Upper lobe of left lung (tissue), 6 donors: ENCODE results near the gene SMC4. TPM values are rescaled to one million over a fixed set of nuclear protein-coding genes. Genes with fewer than 3 reads are reported as not detected.

Experiments used
- ATAC-seq, 2 donors: fragments of 200-7000 bp; cut with Tn5 transposase; one replicate each; pipeline ENCODE4 v1.9.1; 2022; ENCODE audit warnings: mild to moderate bottlenecking in 2 of 2, moderate library complexity in 2 of 2; ENCODE audit not compliant: low FRiP score in 2 of 2
- DNase-seq, 2 donors: peaks; one replicate each; pipeline ENCODE4 v3.0.0-alpha.2; 2019 to 2020
- H3K27ac ChIP-seq, 4 donors: fragments of 200-600 bp; sonication (generic); one replicate each; pipeline ENCODE4 v1.5.1; 2016 to 2019
- H3K27me3 ChIP-seq, 4 donors: fragments of 200-600 bp; sonication (generic); one replicate each; pipeline ENCODE4 v1.5.1; 2017 to 2019
- H3K36me3 ChIP-seq, 4 donors: fragments of 200-600 bp; sonication (generic); one replicate each; pipeline ENCODE4 v1.5.1; 2016 to 2019
- H3K4me1 ChIP-seq, 4 donors: fragments of 200-600 bp; sonication (generic); one replicate each; pipeline ENCODE4 v1.5.1; 2018 to 2019
- H3K4me3 ChIP-seq, 4 donors: fragments of 200-600 bp; sonication (generic); one replicate each; pipeline ENCODE4 v1.5.1; 2017 to 2019; ENCODE audit warnings: mild to moderate bottlenecking in 2 of 4, moderate library complexity in 1 of 4
- H3K9me3 ChIP-seq, 4 donors: fragments of 200-600 bp; sonication (generic); one replicate each; pipeline ENCODE4 v1.5.1; 2018 to 2019
- EP300 ChIP-seq, 4 donors: sonication (generic); formaldehyde crosslinking; IDR thresholded peaks; one replicate each; pipeline ENCODE4 v1.5.1; 2017; ENCODE audit warnings: antibody characterized with exemption in 4 of 4, control low read depth in 2 of 4
- POLR2A ChIP-seq, 4 donors: fragments of 450-650 bp; IDR thresholded peaks; one replicate each; pipeline ENCODE4 v1.5.1; 2016 to 2017; ENCODE audit warnings: antibody characterized with exemption in 4 of 4, mild to moderate bottlenecking in 2 of 4
- POLR2AphosphoS5 ChIP-seq, 2 donors: sonication (generic); formaldehyde crosslinking; IDR thresholded peaks; one replicate each; pipeline ENCODE4 v1.5.1; 2017; ENCODE audit warnings: antibody characterized with exemption in 2 of 2
- WGBS, 2 donors: methylation state at CpG; one replicate each; pipeline ENCODE4 v1.1.5; 2017 to 2018; 5-methylcytosine and 5-hydroxymethylcytosine counted together
- total RNA-seq, 6 donors: library from RNA; depleted of rRNA in 4 of 6; stranded (reverse); fragments of >200 nt in 4 of 6; gene quantifications; one replicate each; pipeline versions ENCODE4 v1.1.0 to v1.2.1, GENCODE V29; 2016 to 2021
- TF ChIP-seq, protein P1 (sequence below), 6 experiments: fragments of 450-650 bp in 4 of 6; fragments of 200-600 bp in 2 of 6; sonication (generic) in 2 of 6; IDR thresholded peaks; one replicate each; pipeline ENCODE4 v1.5.1; 2016 to 2019; ENCODE audit warnings: antibody characterized with exemption in 6 of 6
- donor health status: DM: no; HTN: no; CAD: no; lungs with moderate emphysema.
- donor health status: DM: no; HTN: yes; CAD: no; lungs with severe emphysema.

Gene SMC4
- total RNA-seq, 6 donors from 2014 or later = 35.6 to 107 (median 65.5) TPM

DNA sequence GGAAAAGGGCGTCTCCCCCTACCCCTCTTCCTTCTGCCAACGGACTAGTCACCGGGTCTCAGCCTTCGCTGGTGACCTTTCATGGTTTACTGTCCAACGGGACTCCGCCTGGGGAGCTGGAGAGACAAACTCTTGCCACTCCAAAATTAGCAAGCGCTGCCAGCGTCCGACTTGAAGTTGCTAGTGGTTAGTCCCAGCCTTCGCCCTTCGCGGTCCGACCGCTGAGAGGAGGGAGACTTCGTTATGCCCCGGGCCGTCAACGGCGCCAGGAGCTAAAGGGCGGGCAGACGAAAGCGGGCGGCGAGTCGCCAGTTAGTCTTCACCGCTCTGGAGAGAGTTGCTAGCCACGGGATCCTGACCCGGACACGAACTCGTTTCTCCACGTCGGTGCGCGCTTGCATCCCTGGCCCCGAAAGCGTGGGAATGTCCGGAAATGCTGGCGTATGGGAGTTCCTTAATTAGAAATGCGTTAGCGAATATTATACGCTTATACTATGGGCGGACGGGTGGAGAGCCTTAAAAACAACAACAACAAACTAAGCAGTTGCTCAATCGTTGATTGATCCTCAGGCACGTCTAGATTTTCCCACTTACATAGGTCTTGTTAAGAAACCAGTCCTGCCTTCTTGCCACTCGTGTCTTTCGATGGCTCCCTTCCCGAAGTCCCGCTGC is 716 bp downstream of the SMC4 start:
- no peaks in the 10 kb centered on the region for H3K36me3 ChIP-seq
- H3K27me3 ChIP-seq = no peaks in the 10 kb centered on the region
- H3K4me3 ChIP-seq = peak overlapping the region; percentile 64 to 93 (median 84)
- DNase-seq (peak; percentile 48 to 86), ATAC-seq (peak; percentile 42 to 54)
- 0 to 1% methylated on average over 16 to 45 of the region's 49 CpGs for WGBS, 2 donors
- TF ChIP-seq POLR2AphosphoS5 (IDR thresholded peaks at IDR 0.05) = no peak
- no peaks in the 10 kb centered on the region for H3K9me3 ChIP-seq
- H3K27ac ChIP-seq = peak overlapping the region; percentile 90 to 96 (median 91)
- H3K4me1 ChIP-seq = peaks cover 16 to 42% (median 22%) of the 10 kb centered on the region in 4 donors

GRCh38 chr3:160400702-160401150 is 1.3 kb downstream of the SMC4 start:
- Histone ChIP-seq H3K4me3 (peak overlapping the region; percentile 64 to 93 (median 84)), H3K9me3 (no peaks in the 10 kb centered on the region), H3K4me1 (peaks cover 16 to 42% (median 22%) of the 10 kb centered on the region in 4 donors), H3K27me3 (no peaks in the 10 kb centered on the region), H3K36me3 (no peaks in the 10 kb centered on the region), H3K27ac (peak overlapping the region; percentile 90 to 96 (median 91))
- 0 to 1% methylated on average over 10 to 23 of the region's 51 CpGs for WGBS, 2 donors
- peak; percentile 11 to 15 for ATAC-seq
- TF ChIP-seq POLR2A (IDR thresholded peaks at IDR 0.05) = peak in 1 of 4 donors; percentile 22
- TF ChIP-seq EP300 (IDR thresholded peaks at IDR 0.05) = no peak
- DNase-seq = peak; percentile 26 to 90

DNA sequence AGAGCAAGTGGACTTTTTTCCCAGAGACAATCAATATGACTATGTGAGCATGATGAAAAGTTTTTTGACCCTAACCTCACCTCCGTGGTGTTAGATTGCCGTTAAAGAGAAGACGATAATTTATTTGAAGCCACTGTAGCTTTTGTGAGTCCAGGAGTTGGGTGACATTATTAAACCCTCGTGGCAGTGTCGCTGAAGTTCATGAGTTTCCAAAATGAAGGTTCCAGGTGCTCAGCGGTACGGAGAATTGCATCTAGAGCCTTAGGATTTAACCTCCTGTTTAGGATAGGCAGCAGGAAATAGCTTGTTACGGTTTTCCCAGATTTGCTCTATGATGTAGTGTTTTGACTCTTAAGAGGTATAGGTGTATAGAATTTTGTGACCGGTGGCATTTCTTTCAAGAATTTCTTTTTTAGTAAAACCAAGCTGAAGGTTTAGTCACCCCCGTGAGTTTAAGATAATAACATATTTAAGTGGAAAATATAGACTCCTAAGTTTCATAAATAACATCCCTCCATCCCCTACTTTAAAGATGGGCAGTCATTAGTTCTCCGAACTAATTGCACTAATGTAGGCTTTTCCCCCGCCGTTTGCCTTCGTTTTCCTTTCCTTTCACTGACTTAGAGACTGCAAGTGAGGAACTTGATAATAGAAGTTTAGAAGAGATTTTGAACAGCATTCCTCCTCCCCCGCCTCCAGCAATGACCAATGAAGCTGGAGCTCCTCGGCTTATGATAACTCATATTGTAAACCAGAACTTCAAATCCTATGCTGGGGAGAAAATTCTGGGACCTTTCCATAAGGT is 2.0 kb downstream of the SMC4 start:
- 10 to 14% methylated on average over 16 of the region's 16 CpGs for WGBS, 2 donors
- Histone ChIP-seq H3K9me3 (no peaks in the 10 kb centered on the region), H3K4me1 (peaks cover 16 to 42% (median 22%) of the 10 kb centered on the region in 4 donors), H3K36me3 (no peaks in the 10 kb centered on the region), H3K4me3 (peak overlapping the region in 3 of 4 donors; percentile 84 to 93 (median 85)), H3K27me3 (no peaks in the 10 kb centered on the region), H3K27ac (peak overlapping the region; percentile 90 to 96 (median 91))
- TF ChIP-seq, protein P1, sequence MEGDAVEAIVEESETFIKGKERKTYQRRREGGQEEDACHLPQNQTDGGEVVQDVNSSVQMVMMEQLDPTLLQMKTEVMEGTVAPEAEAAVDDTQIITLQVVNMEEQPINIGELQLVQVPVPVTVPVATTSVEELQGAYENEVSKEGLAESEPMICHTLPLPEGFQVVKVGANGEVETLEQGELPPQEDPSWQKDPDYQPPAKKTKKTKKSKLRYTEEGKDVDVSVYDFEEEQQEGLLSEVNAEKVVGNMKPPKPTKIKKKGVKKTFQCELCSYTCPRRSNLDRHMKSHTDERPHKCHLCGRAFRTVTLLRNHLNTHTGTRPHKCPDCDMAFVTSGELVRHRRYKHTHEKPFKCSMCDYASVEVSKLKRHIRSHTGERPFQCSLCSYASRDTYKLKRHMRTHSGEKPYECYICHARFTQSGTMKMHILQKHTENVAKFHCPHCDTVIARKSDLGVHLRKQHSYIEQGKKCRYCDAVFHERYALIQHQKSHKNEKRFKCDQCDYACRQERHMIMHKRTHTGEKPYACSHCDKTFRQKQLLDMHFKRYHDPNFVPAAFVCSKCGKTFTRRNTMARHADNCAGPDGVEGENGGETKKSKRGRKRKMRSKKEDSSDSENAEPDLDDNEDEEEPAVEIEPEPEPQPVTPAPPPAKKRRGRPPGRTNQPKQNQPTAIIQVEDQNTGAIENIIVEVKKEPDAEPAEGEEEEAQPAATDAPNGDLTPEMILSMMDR (IDR thresholded peaks at IDR 0.05) = no peak
- TF ChIP-seq POLR2AphosphoS5 (IDR thresholded peaks at IDR 0.05) (no peak), POLR2A (IDR thresholded peaks at IDR 0.05) (no peak), EP300 (IDR thresholded peaks at IDR 0.05) (no peak)
- ATAC-seq (no peak), DNase-seq (peak in 1 of 2 donors; percentile 47)

DNA sequence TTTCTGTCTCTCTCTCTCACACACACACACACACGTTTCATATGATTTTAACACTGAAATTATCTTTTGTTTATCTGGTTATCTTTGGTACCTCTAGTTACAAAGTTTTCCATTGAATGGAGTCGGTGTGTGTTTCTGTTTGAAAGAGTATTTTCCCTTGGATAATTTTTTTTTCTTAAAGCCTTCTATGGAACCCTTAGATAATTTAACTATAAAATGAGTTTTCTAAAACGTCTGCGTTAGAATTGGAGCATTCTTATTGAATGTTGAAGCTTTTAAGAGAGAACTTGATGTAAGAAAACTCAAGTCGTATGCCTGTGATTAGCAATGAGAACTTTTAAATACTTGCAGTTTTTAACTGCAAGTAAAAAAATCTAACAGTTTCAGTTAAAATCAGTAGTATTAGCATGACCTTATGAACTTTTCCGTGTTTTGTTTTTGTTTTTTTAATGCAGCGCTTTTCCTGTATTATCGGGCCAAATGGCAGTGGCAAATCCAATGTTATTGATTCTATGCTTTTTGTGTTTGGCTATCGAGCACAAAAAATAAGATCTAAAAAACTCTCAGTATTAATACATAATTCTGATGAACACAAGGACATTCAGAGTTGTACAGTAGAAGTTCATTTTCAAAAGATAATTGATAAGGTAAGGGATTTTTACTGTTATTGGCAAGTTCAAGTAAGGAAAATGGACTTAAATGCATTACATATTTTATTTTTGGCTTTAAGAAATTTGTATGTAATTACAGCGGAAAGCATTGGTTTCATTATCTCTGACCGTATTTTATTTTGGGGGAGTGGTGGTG is 3.0 kb downstream of the SMC4 start:
- H3K4me3 ChIP-seq = peak overlapping the region in 3 of 4 donors; percentile 84 to 93 (median 85)
- 30 to 46% methylated on average over 11 of the region's 11 CpGs for WGBS, 2 donors
- peak overlapping the region in 2 of 4 donors; percentile 90 to 96 for H3K27ac ChIP-seq
- peaks cover 16 to 42% (median 22%) of the 10 kb centered on the region in 4 donors for H3K4me1 ChIP-seq
- DNase-seq (no peak), ATAC-seq (no peak)
- no peak for TF ChIP-seq EP300 (IDR thresholded peaks at IDR 0.05)
- no peak for TF ChIP-seq POLR2A (IDR thresholded peaks at IDR 0.05)
- TF ChIP-seq POLR2AphosphoS5 (IDR thresholded peaks at IDR 0.05) = no peak
- TF ChIP-seq, protein P1 (IDR thresholded peaks at IDR 0.05) = no peak
- peaks cover 0 to 6% (median 0%) of the 10 kb centered on the region in 4 donors for H3K36me3 ChIP-seq
- H3K27me3 ChIP-seq = no peaks in the 10 kb centered on the region
- H3K9me3 ChIP-seq = no peaks in the 10 kb centered on the region

- Histone ChIP-seq H3K27ac (peak overlapping the region in 2 of 4 donors; percentile 31 to 96), H3K9me3 (no peaks in the 10 kb centered on the region), H3K27me3 (no peaks in the 10 kb centered on the region), H3K36me3 (peaks cover 0 to 6% (median 0%) of the 10 kb centered on the region in 4 donors), H3K4me3 (peak overlapping the region in 3 of 4 donors; percentile 84 to 93 (median 85)), H3K4me1 (peaks cover 16 to 37% (median 21%) of the 10 kb centered on the region in 4 donors)
- 31 to 45% methylated on average over 2 of the region's 2 CpGs for WGBS, 2 donors
- DNase-seq (no peak), ATAC-seq (no peak)
- TF ChIP-seq POLR2AphosphoS5 (IDR thresholded peaks at IDR 0.05) (no peak), EP300 (IDR thresholded peaks at IDR 0.05) (no peak), POLR2A (IDR thresholded peaks at IDR 0.05) (no peak)
- TF ChIP-seq, protein P1 (IDR thresholded peaks at IDR 0.05) = no peak
Observed at GRCh38 chr3:160403028-160403545, 3.6 kb downstream of the SMC4 start.
